HepG2 (cell line): ENCODE data around the gene SEZ6L. TPM values are rescaled to one million over a fixed set of nuclear protein-coding genes. Genes with fewer than 3 reads are reported as not detected.

Experiments
- ATAC-seq: fragments of 200-7000 bp; cut with Tn5 transposase; 3 replicates; pipeline ENCODE4 v1.9.1; 2020; ENCODE audit warnings: mild to moderate bottlenecking, moderate library complexity
- BruUV-seq: library from RNA; stranded (reverse); fragments of 400-500 nt; replicated peaks from 2 replicates; lab custom pipeline; 2021; lab: Mats Ljungman, UMichigan
- CTCF ChIA-PET: fragments of 300-600 bp; formaldehyde crosslinking; extraction: SDS; loops from one replicate; lab custom pipeline; 2021; ENCODE audit warnings: low total read pairs, inconsistent platforms, low intra/inter-chr PET ratio; lab: Yijun Ruan, JAX
- POLR2A ChIA-PET: fragments of 350-600 bp; sonication (Branson Sonifier 250); formaldehyde crosslinking; loops from one replicate; lab custom pipeline; 2020; ENCODE audit warnings: antibody characterized with exemption, inconsistent platforms; lab: Yijun Ruan, JAX
- DNase-seq: peaks from one replicate; pipeline ENCODE4 v3.0.0-alpha.2; 2015; ENCODE audit warnings: low spot score
- FAIRE-seq: peaks from 3 replicates; lab custom pipeline; 2011; peaks lifted over from hg19 to GRCh38; lab: Jason Lieb, UNC
- H2AFZ ChIP-seq: one replicate; pipeline ENCODE4 v1.6.1; 2011; ENCODE audit warnings: low read length, inconsistent platforms
- H3K27ac ChIP-seq: fragments of 300-600 bp; 3 replicates; pipeline ENCODE4 v1.8.0; 2011; ENCODE audit warnings: mixed run types, mild to moderate bottlenecking, mixed read lengths, low read length, inconsistent platforms; ENCODE audit not compliant: insufficient read depth; ENCODE audit errors: extremely low read length
- H3K27me3 ChIP-seq, 2 experiments: fragments of 200-600 bp in 1 of 2; 2 replicates in 1 of 2; 3 replicates in 1 of 2; pipeline versions ENCODE4 v1.6.0 to v1.8.0; 2011; ENCODE audit warnings: low read length in 2 of 2, mild to moderate bottlenecking in 2 of 2, moderate library complexity in 2 of 2, inconsistent platforms in 1 of 2; ENCODE audit not compliant: insufficient read depth in 2 of 2, control insufficient read depth in 1 of 2
- H3K36me3 ChIP-seq, 2 experiments: fragments of 200-600 bp in 1 of 2; replicated peaks in 1 of 2; 2 replicates in 1 of 2; 3 replicates in 1 of 2; pipeline versions ENCODE4 v1.5.1 to v1.8.0; 2011; ENCODE audit warnings: low read length in 2 of 2, inconsistent platforms in 1 of 2; ENCODE audit not compliant: insufficient read depth in 2 of 2, control insufficient read depth in 1 of 2
- H3K4me1 ChIP-seq: 2 replicates; pipeline ENCODE4 v1.5.1; 2012; ENCODE audit warnings: low read length, inconsistent platforms; ENCODE audit not compliant: insufficient read depth
- H3K4me2 ChIP-seq: 2 replicates; pipeline ENCODE4 v1.6.0; 2011; ENCODE audit warnings: low read depth, low read length, inconsistent platforms
- H3K4me3 ChIP-seq, 3 experiments: fragments of 200-600 bp in 1 of 3; sonication (generic), shearing (Covaris generic) in 1 of 3; replicated peaks in 1 of 3; 2 replicates each; pipeline ENCODE4 v1.5.1; 2011 to 2016; ENCODE audit warnings: low read length in 3 of 3, inconsistent platforms in 2 of 3, low read depth in 2 of 3, mild to moderate bottlenecking in 2 of 3, control low read depth in 1 of 3, mixed read lengths in 1 of 3; ENCODE audit not compliant: insufficient read depth in 1 of 3
- H3K79me2 ChIP-seq: one replicate; pipeline ENCODE4 v1.6.1; 2011; ENCODE audit warnings: low read length, inconsistent platforms; ENCODE audit not compliant: insufficient read depth
- H3K9ac ChIP-seq: 2 replicates; pipeline ENCODE4 v1.6.0; 2011; ENCODE audit warnings: mild to moderate bottlenecking, low read depth, low read length, inconsistent platforms; ENCODE audit not compliant: insufficient read depth
- H3K9me3 ChIP-seq: 2 replicates; pipeline ENCODE4 v1.5.1; 2012; ENCODE audit warnings: mild to moderate bottlenecking, low read length
- H4K20me1 ChIP-seq: 2 replicates; pipeline ENCODE4 v1.6.0; 2011; ENCODE audit warnings: inconsistent platforms, mild to moderate bottlenecking, low read length, moderate library complexity; ENCODE audit not compliant: insufficient read depth
- FOSL2 ChIP-seq: sonication (generic); formaldehyde crosslinking; IDR thresholded peaks from 2 replicates; pipeline ENCODE4 v1.4.0; 2020; ENCODE audit warnings: missing genetic modification reagents
- HOXA3 ChIP-seq: sonication (generic); formaldehyde crosslinking; IDR thresholded peaks from 2 replicates; pipeline ENCODE4 v1.5.0; 2020; ENCODE audit warnings: missing genetic modification reagents
- SRY ChIP-seq: sonication (generic); formaldehyde crosslinking; IDR thresholded peaks from 2 replicates; pipeline ENCODE4 v1.8.0; 2022; ENCODE audit warnings: mild to moderate bottlenecking, missing genetic modification reagents
- SYNCRIP ChIP-seq: fragments of 200-400 bp; formaldehyde crosslinking; IDR thresholded peaks from 2 replicates; pipeline ENCODE4 v1.6.1; 2018; ENCODE audit warnings: mild to moderate bottlenecking, low read depth, low read length; ENCODE audit not compliant: insufficient read depth
- ZBTB42 ChIP-seq: sonication (generic); formaldehyde crosslinking; IDR thresholded peaks from 2 replicates; pipeline ENCODE4 v1.5.0; 2020; ENCODE audit warnings: mild to moderate bottlenecking, missing genetic modification reagents
- ZNF513 ChIP-seq: sonication (generic); formaldehyde crosslinking; conservative IDR thresholded peaks from 2 replicates; pipeline ENCODE4 v1.5.0; 2020; ENCODE audit warnings: missing genetic modification reagents
- ZNF556 ChIP-seq: sonication (generic); formaldehyde crosslinking; IDR thresholded peaks from 2 replicates; pipeline ENCODE4 v1.4.0; 2020; ENCODE audit warnings: mild to moderate bottlenecking, missing genetic modification reagents, borderline replicate concordance
- WGBS: methylation state at CpG from one replicate; pipeline ENCODE4 v1.1.6; 2017; ENCODE audit warnings: low lambda C conversion rate; 5-methylcytosine and 5-hydroxymethylcytosine counted together
- in situ Hi-C: cut with HindIII; loops from 2 replicates; pipeline ENCODE4 v1.10.0; 2017; ENCODE audit warnings: low pct_unique_long_range_greater_than_20kb; ENCODE audit not compliant: extremely low pct_ligation_motif_present
- intact Hi-C: fragments of 100-400 bp; cut with micrococcal nuclease; formaldehyde crosslinking; loops from one replicate; pipeline ENCODE4 v1.10.0; 2022; ENCODE audit not compliant: unreplicated experiment
- polyA plus RNA-seq, 8 experiments: library from polyadenylated mRNA; depleted of rRNA in 3 of 8; stranded (reverse) in 7 of 8; unstranded in 1 of 8; fragments of >200 nt; fragmentation: Illumina TruSeq in 4 of 8; extraction: Trizol in 4 of 8; gene quantifications; 2 replicates each; pipeline versions ENCODE4 v1.2.1 to v1.2.3, GENCODE V29; 2011 to 2016; ENCODE audit warnings: low read depth in 4 of 8, missing spikeins in 1 of 8, mixed read lengths in 1 of 8; ENCODE audit not compliant: insufficient read depth in 1 of 8
- total RNA-seq, 5 experiments: library from RNA; depleted of rRNA; stranded (reverse); fragments of >200 nt; fragmentation: Illumina TruSeq; extraction: Trizol; gene quantifications; 2 replicates each; pipeline ENCODE4 v1.2.3, GENCODE V29; 2016; ENCODE audit warnings: low read depth in 1 of 5
- TF ChIP-seq, protein P1 (sequence below): sonication (generic); formaldehyde crosslinking; IDR thresholded peaks from 2 replicates; pipeline ENCODE4 v1.4.0; 2020; ENCODE audit warnings: missing genetic modification reagents

SEZ6L gene
- total and polyA plus RNA-seq, 2 of the 13 experiments (the other 11 are each of a cell fraction or from before 2014, with no cell fraction given): not detected

- ATAC-seq: no peak
- no TSS peak for BruUV-seq
- H3K4me1 ChIP-seq: no peaks in the 10 kb centered on the region
- no peak overlapping the region for H3K4me3 ChIP-seq
- H3K27me3 ChIP-seq: peaks cover 2 to 17% of the 10 kb centered on the region in 2 experiments; a peak in 4 of 5 replicates
- H3K27ac ChIP-seq: no peak overlapping the region
- no peaks in the 10 kb centered on the region for H3K36me3 ChIP-seq
- intact Hi-C loops (no loop called here), in situ Hi-C loops (no loop called here)
- H2AFZ ChIP-seq: no peak overlapping the region
- H3K79me2 ChIP-seq: no peaks in the 10 kb centered on the region
- no peak overlapping the region for H3K4me2 ChIP-seq
- no peak for FAIRE-seq
- no peaks in the 10 kb centered on the region for H4K20me1 ChIP-seq
- ChIA-PET CTCF (no interaction called here), POLR2A (no interaction called here)
- WGBS: 17% methylated on average over 8 of the region's 8 CpGs
- H3K9ac ChIP-seq: no peak overlapping the region
- no peak for DNase-seq
- no peaks in the 10 kb centered on the region for H3K9me3 ChIP-seq
- TF ChIP-seq ZNF556 (CRISPR knock-in tag): no peak
- no peak for TF ChIP-seq FOSL2 (CRISPR knock-in tag)
- no peak for TF ChIP-seq SRY
- TF ChIP-seq HOXA3: no peak
- TF ChIP-seq ZBTB42 (CRISPR knock-in tag): no peak
- TF ChIP-seq SYNCRIP: no peak
- no peak for TF ChIP-seq ZNF513 (CRISPR knock-in tag)
- TF ChIP-seq, protein P1, sequence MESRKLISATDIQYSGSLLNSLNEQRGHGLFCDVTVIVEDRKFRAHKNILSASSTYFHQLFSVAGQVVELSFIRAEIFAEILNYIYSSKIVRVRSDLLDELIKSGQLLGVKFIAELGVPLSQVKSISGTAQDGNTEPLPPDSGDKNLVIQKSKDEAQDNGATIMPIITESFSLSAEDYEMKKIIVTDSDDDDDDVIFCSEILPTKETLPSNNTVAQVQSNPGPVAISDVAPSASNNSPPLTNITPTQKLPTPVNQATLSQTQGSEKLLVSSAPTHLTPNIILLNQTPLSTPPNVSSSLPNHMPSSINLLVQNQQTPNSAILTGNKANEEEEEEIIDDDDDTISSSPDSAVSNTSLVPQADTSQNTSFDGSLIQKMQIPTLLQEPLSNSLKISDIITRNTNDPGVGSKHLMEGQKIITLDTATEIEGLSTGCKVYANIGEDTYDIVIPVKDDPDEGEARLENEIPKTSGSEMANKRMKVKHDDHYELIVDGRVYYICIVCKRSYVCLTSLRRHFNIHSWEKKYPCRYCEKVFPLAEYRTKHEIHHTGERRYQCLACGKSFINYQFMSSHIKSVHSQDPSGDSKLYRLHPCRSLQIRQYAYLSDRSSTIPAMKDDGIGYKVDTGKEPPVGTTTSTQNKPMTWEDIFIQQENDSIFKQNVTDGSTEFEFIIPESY (CRISPR knock-in tag): no peak
- TF ChIP-seq, all 625 proteins: peak for 0
Observed at GRCh38 chr22:26164174-26164573, 5.1 kb upstream of the SEZ6L start.
